ENCODE data around the gene CLDN7.

CLDN7 gene

GRCh38 chr17:7285679-7286078 is 23.4 kb upstream of the CLDN7 start:
- no peak for DNase-seq (ENCODE audit: low spot score)

GRCh38 chr17:7284911-7285310 is 22.6 kb upstream of the CLDN7 start:
- DNase-seq (ENCODE audit: low spot score) = no peak

GRCh38 chr17:7283471-7284216 is 21.4 kb upstream of the CLDN7 start:
- no peak for DNase-seq (ENCODE audit: low spot score)

GRCh38 chr17:7282752-7283321 is 20.6 kb upstream of the CLDN7 start:
- no peak for DNase-seq (ENCODE audit: low spot score)

GRCh38 chr17:7281953-7282751 is 19.9 kb upstream of the CLDN7 start:
- DNase-seq (ENCODE audit: low spot score) = no peak

- DNase-seq (ENCODE audit: low spot score) = peak; percentile 82
Measured at GRCh38 chr17:7281074-7281952, 19.0 kb upstream of the CLDN7 start, which contains the start of gene SLC2A4. Gene SLC2A4 (plus strand): TSS chr17:7281718. CDS start chr17:7281935, 217 bp downstream.

- peak; percentile 87 for DNase-seq (ENCODE audit: low spot score)
Measured at GRCh38 chr17:7280519-7281073, 18.3 kb upstream of the CLDN7 start.

GRCh38 chr17:7279448-7279847 is 17.2 kb upstream of the CLDN7 start:
- DNase-seq (ENCODE audit: low spot score) = no peak

- no peak for DNase-seq (ENCODE audit: low spot score)
Measured at GRCh38 chr17:7266784-7267183, 4.5 kb upstream of the CLDN7 start.

GRCh38 chr17:7263801-7264078 is 1.5 kb upstream of the CLDN7 start:
- no peak for DNase-seq (ENCODE audit: low spot score)

- DNase-seq (ENCODE audit: low spot score) = no peak
Measured at GRCh38 chr17:7262935-7263800, 890 bp upstream of the CLDN7 start.

- DNase-seq (ENCODE audit: low spot score) = no peak
Measured at GRCh38 chr17:7261379-7262191, 693 bp downstream of the CLDN7 start.

GRCh38 chr17:7260651-7261378 is 1.5 kb downstream of the CLDN7 start:
- no peak for DNase-seq (ENCODE audit: low spot score)

GRCh38 chr17:7260151-7260550 is 2.1 kb downstream of the CLDN7 start:
- DNase-seq (ENCODE audit: low spot score) = no peak

GRCh38 chr17:7259555-7259889 is 2.8 kb downstream of the CLDN7 start:
- DNase-seq (ENCODE audit: low spot score) = no peak

- DNase-seq (ENCODE audit: low spot score) = no peak
Measured at GRCh38 chr17:7258731-7259554, 3.3 kb downstream of the CLDN7 start.

GRCh38 chr17:7256766-7257456 is 5.4 kb downstream of the CLDN7 start:
- DNase-seq (ENCODE audit: low spot score) = no peak

GRCh38 chr17:7254511-7254910 is 7.8 kb downstream of the CLDN7 start:
- DNase-seq (ENCODE audit: low spot score) = no peak
